GM13976 (cell line): ENCODE results near the gene TEX53.

Experiments
- DNase-seq: peaks from one replicate; pipeline ENCODE4 v3.0.0; 2012; ENCODE audit warnings: low spot score
- in situ Hi-C: fragments of 300-500 bp; cut with MboI; formaldehyde crosslinking; loops from one replicate; pipeline ENCODE4 v1.12.0; 2022; ENCODE audit warnings: low sequenced_read_pairs, mixed read lengths, inconsistent platforms; ENCODE audit not compliant: unreplicated experiment
- TF ChIP-seq, protein P1 (sequence below): IDR thresholded peaks from 2 replicates; pipeline ENCODE4 v1.5.1; 2012; ENCODE audit warnings: borderline replicate concordance, mild to moderate bottlenecking; ENCODE audit not compliant: insufficient read depth; ENCODE audit errors: extremely low read depth, missing control alignments, control extremely low read depth

The TEX53 gene

DNA sequence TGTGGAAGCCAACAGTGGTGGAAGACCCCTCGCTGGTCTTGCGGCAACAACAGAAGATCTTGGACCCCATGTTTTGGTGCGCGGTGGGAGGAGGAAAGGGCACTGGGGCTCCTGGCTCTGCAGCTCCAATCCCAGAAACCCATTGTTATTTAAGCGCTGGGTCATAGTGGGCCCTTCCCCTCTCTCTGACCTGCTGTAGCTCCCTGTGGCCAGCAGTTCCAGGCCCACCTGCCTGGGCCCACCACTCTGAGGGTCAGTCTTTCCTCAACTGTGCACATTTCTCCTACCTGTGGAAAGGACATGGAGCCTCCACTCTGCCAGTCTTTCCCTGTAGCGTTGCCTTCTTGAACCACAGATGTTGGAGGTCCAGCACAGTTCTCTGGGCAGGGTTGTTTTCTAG lies at the start of gene TEX53:
Gene TEX53 (minus strand): TSS at position 101 of the 400 bp plus-strand sequence. CDS start 31 bp downstream, at position 70.
- in situ Hi-C loops: loop anchor here (10.0 kb wide), 1 partner anchor 243 kb away; no protein-coding TSS in a partner anchor
- no peak for DNase-seq
- TF ChIP-seq, protein P1, sequence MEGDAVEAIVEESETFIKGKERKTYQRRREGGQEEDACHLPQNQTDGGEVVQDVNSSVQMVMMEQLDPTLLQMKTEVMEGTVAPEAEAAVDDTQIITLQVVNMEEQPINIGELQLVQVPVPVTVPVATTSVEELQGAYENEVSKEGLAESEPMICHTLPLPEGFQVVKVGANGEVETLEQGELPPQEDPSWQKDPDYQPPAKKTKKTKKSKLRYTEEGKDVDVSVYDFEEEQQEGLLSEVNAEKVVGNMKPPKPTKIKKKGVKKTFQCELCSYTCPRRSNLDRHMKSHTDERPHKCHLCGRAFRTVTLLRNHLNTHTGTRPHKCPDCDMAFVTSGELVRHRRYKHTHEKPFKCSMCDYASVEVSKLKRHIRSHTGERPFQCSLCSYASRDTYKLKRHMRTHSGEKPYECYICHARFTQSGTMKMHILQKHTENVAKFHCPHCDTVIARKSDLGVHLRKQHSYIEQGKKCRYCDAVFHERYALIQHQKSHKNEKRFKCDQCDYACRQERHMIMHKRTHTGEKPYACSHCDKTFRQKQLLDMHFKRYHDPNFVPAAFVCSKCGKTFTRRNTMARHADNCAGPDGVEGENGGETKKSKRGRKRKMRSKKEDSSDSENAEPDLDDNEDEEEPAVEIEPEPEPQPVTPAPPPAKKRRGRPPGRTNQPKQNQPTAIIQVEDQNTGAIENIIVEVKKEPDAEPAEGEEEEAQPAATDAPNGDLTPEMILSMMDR: no peak

DNA sequence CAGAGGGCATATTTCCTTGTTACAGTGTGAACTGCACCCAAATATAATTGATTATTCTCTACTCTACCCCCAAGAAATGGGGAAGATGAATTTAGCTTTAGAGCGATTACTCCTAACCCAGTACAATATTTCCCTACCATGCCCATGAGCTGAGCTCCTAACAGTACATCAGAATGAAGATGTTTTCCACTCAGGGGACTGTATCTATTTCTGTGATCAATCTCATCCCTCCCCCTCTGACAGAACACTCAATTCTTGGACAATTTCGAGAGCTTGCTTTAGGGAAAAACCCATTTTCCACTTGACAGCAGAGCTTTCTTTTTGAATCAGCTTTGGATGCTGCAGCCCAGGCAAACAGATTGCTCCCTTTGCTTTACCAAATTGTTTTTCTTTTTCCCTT lies 49.1 kb upstream of the TEX53 start:
- DNase-seq: no peak
- in situ Hi-C loops: no loop called here
- TF ChIP-seq, protein P1: no peak

DNA sequence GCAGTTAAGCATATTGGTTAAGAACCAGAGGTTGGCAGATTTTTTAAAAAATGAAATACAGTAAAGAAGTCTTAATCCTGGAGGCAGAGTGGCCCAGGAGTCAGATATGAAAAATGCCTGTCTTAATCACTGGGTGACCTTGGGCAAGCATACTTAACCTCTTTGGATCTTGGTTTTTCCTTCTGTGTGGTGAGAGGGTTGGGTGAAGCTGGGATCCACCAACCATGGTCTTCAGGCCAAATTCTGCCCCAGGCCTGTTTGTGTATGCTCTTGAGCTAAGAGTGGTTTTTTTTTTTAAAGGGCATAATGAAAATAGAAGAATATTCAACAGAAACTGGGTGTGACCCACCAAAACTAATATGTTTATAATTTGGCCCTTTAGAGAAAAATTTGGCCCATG lies 44.4 kb upstream of the TEX53 start:
- DNase-seq: no peak
- in situ Hi-C loops: no loop called here
- TF ChIP-seq, protein P1: no peak

DNA sequence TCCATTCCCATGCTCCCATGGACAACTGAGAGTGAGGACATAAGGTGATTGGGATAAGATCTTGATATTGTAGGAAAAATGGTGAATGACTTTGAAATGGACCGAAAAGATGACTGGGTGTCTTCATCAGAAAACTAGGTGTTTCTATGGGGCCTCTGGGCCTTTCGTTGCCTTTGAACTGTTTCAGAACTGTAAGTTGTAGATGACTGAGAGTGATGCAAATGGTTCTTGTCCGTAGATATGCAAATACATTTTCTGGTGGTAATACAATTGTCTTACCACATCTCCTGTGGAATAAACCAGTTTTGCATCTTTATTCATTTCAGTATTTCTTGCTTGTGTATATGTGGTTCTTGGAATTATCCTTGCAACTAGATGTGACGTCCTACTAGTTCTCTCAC lies 40.3 kb upstream of the TEX53 start:
- TF ChIP-seq, protein P1: no peak
- in situ Hi-C loops: loop anchor here (25.0 kb wide), 1 partner anchor 814 kb away; no protein-coding TSS in a partner anchor
- peak; percentile 48 for DNase-seq

DNA sequence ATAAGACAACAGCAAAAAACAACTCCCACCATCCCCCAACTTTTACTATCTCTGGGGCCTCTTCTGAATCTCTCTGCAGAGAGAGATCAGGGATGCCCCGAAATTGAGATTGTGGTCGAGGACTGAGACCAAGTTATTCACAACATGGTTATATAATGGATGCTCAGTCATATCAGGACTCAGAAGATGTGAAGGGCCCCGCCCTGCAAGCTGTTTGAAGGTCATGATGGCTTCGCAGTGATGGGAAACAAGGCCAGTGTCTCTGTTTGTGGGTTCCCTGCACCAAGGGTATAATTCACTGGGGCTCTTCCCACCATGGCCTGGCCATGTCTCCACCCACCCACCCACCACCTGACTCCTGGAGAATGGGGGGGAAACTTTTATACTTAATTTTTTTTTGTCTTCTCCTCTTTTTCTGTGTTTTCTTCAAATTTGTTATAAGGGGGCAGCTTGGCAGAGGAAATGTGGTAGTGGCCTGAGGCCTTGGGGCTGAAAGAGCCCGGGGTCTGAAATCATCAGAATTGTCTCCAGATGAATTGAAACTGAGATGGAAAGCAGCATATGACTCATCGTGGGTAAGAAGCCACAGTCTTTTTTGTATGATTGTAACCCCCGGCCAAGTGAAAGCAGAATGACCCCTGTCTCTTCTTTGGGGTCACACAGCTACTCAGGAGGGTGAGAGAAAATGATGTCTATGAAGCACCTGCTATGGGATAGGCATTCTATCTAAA lies 39.4 kb upstream of the TEX53 start:
- TF ChIP-seq, protein P1: no peak
- in situ Hi-C loops: loop anchor here (25.0 kb wide), 1 partner anchor 815 kb away; no protein-coding TSS in a partner anchor
- DNase-seq: peak; percentile 66

DNA sequence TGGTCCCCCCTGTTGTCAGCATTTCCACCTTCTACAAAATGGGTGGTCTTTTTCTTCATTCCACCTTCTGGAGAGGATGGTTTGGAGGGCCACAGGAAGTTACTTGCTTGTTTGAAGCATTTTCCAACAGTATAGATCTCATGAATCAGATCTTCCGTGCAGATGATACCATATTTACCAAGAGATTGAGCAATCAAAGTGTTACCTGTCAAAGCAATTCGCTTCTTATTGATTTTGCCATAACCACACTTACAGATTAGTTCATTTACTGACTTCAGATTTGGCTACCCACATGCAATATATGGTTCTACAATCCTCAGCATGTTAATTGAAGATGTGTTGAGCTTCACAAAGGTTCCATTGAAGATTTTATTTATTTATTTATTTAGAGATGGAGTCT lies 38.3 kb upstream of the TEX53 start:
- TF ChIP-seq, protein P1: no peak
- in situ Hi-C loops: loop anchor here (25.0 kb wide), 1 partner anchor 816 kb away; no protein-coding TSS in a partner anchor
- DNase-seq: no peak
